Measurements from ENCODE around the gene MT1A. TPM values are rescaled to one million over a fixed set of nuclear protein-coding genes. Genes with fewer than 3 reads are reported as not detected.
"Not testable (repeated sequence)": the region's sequence is repeated elsewhere in the genome, so short reads cannot be mapped to it uniquely, and the experiment has no call there.

The MT1A gene
- total RNA-seq, 2 donors from 2014 or later, result 6.3 to 22.4 TPM

DNA sequence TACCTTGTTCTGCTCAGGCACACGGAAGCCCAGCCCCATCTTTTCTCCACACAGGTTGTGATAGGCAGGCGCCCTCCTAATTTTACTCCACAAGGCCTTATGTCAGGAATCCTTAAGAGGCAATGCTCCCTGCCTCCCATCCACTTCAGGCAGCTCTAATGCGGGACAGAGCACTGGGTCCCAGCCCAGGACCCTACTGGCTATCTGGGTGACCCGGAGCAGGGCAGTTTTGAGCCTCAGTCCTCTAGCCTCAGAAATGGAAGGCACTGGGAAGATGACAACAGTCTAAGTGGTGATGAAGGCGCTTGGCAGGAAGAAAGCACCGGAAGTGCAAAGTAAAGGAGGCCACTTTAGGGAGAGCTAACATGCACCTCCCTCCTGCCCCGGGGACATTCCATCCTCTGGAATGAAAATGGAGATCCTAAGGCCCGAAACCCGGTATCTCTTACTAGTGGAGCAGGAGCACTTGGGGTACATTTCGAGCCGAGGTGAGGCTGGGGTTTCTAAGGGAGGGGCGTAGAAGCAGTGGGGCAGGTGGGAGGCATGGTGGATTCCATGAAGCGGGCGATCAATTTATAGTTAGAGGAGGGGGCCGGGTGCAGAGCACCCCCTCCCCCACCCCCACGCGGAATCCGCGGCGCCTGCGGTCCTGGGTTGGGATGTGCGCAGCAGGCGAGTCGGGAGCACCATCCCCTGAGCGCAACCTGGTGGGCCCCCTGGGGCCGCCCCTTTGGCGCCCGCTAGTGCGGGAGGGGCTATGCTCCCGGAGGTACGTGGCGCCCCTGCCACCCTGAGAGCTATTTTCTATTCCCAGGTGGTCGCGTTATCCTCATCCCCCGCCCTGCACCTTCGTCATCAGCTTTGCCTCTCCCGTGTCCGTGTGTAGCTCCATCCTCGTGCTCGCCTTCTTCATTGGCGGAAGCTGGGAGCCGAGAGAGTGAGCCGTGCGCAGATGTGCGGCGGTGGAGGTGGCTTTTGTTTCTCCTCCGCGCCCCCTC, 24.2 kb downstream of the MT1A start:
- H3K36me3 Mint-ChIP-seq, result no peaks in the 10 kb centered on the region
- H3K4me1 Mint-ChIP-seq (ENCODE audit: low read depth in 2 of 2), result peaks cover 11 to 20% of the 10 kb centered on the region in 2 donors
- DNase-seq (ENCODE audit: low spot score), result no peak
- H3K27ac Mint-ChIP-seq, result no peak overlapping the region
- peak overlapping the region; percentile 62 for H3K4me3 Mint-ChIP-seq
- H3K27me3 Mint-ChIP-seq, result peaks cover 27 to 42% of the 10 kb centered on the region in 2 donors
- no peaks in the 10 kb centered on the region for H3K9me3 Mint-ChIP-seq
- ATAC-seq, result peak in 1 of 2 donors; percentile 41

DNA sequence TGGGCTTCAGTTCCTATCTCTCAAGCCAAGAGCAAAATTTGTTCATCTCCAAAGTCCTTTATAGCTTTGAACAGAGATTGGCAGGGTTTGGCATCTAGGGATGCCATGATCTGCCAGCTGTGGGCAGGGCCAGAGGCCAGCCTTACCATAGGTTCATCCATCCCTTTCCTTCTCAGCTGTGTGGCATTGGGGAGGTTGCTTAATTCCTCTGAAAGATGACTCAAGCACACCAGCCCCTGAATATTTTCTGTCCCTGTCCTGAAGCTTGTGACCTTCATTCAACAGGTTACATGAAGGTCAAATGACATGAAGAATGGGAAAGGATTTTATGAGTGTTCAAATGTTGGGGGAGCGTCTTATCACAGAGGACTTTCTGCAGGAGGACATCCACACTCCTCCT, 26.0 kb downstream of the MT1A start:
- H3K36me3 Mint-ChIP-seq, result no peaks in the 10 kb centered on the region
- H3K4me1 Mint-ChIP-seq (ENCODE audit: low read depth in 2 of 2), result peaks cover 12 to 23% of the 10 kb centered on the region in 2 donors
- no peaks in the 10 kb centered on the region for H3K9me3 Mint-ChIP-seq
- H3K27ac Mint-ChIP-seq, result no peak overlapping the region
- DNase-seq (ENCODE audit: low spot score) (no peak), ATAC-seq (no peak)
- H3K27me3 Mint-ChIP-seq, result peaks cover 39 to 59% of the 10 kb centered on the region in 2 donors
- H3K4me3 Mint-ChIP-seq, result no peak overlapping the region

DNA sequence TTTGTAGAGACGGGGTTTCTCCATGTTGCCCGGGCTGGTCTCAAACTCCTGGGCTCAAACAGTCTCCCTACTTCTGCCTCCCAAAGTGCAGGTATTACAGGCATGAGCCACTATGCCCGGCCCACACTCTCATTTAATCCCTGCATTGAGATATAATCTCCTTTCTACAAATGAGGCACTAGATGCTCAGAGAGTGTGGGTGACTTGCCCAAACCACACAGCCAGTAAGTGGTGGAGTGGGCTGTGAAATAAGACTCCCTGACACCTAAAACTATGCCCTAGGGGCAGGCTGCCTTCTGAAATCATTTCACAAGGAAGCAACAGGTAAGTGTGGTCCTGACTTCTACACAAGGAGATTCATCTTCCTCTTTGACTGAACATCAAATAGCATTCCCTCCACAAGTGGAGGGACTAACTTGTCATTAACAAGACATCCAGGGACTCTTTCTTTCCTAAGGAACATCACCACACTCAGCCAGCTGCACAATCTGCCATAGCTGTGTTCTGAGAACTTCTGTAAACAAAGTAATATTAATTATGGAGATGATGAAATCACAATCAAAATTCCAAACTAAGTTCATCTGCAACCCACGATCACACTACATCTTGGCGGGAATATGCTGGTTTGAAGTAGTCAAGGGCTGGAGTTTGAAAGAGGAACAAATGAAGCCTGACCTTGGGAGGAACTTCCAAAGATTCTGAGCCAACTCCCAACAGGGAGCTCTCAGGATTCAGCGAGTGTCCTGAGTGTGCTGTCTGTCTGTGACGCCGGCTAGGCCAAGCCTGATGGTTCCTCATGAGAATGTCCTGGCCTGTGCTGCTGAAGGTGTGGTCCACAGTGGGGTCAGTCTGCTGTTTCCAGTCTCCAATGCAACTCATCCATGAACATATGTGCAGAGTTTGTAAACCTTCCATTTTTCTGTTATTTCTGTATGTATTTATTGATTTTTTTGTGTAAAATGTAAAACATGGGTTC, 27.1 kb downstream of the MT1A start:
- not testable (repeated sequence) for H3K9me3 Mint-ChIP-seq; H3K36me3 Mint-ChIP-seq; H3K27ac Mint-ChIP-seq; ATAC-seq; H3K4me3 Mint-ChIP-seq; DNase-seq (ENCODE audit: low spot score)
- H3K4me1 Mint-ChIP-seq (ENCODE audit: low read depth in 2 of 2), result peaks cover 12 to 26% of the 10 kb centered on the region in 2 donors
- peaks cover 43 to 60% of the 10 kb centered on the region in 2 donors for H3K27me3 Mint-ChIP-seq

DNA sequence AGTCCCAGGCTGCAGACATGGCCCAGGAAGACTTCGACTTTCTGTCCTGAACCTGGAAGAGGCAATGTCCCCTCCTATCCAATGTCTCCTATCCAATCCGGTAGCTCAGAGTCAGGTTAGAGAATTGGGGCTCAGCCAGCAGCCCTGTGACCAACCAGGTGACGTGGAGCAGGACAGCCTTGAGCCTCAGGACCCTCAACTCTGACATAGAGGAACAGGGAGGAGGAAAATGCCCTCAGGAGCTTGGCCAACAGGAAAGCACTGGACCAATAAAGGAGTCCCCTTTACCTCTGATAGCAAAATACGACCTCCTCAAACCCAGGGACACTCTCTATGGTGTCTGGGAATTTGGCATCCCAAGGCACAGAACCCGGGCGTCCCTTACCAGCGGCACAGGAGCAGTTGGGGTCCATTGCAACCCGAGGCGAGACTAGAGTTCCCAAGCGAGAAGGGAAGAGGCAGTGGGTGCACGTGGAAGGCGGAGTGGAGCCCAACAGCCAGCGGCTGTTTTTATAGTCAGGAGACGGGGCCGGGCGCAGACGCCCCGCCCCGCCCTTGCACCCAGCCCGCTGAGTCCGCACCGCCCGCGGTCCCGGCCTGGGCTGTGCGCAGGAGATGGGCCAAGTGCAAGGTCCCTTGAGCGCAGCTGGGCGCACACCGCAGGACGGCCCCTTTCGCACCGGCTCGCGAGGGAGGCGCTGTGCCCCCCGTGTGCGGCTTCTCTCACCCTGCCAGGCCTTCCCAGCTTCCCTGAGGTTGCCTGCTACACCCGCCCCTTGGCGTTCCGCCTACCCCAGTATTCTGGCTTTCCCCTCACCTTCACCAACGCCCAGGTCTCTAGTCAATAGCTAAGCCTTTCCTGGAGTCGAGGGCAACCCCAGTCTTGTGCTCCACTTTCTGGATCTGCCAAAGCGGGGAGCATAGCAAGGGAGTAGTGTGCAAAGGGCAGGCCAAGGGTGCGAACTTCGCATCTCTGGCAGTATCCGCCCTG, 29.4 kb downstream of the MT1A start, which contains the start of gene MT1G:
Gene MT1G, minus strand, starts transcription at position 485 of the 991 bp plus-strand sequence. Its CDS starts 72 bp downstream, at position 413.
- peak within 1 kb of the TSS; percentile 15 for H3K4me3 Mint-ChIP-seq
- H3K27ac Mint-ChIP-seq, result no peak within 1 kb of the TSS
- peaks cover 46 to 60% of the 10 kb centered on the region in 2 donors for H3K27me3 Mint-ChIP-seq
- ATAC-seq (peak; percentile 77 to 89), DNase-seq (ENCODE audit: low spot score) (no peak)
- H3K9me3 Mint-ChIP-seq, result no peaks in the 10 kb centered on the region
- peaks cover 12 to 20% of the 10 kb centered on the region in 2 donors for H3K4me1 Mint-ChIP-seq (ENCODE audit: low read depth in 2 of 2)
- no peaks in the 10 kb centered on the region for H3K36me3 Mint-ChIP-seq

DNA sequence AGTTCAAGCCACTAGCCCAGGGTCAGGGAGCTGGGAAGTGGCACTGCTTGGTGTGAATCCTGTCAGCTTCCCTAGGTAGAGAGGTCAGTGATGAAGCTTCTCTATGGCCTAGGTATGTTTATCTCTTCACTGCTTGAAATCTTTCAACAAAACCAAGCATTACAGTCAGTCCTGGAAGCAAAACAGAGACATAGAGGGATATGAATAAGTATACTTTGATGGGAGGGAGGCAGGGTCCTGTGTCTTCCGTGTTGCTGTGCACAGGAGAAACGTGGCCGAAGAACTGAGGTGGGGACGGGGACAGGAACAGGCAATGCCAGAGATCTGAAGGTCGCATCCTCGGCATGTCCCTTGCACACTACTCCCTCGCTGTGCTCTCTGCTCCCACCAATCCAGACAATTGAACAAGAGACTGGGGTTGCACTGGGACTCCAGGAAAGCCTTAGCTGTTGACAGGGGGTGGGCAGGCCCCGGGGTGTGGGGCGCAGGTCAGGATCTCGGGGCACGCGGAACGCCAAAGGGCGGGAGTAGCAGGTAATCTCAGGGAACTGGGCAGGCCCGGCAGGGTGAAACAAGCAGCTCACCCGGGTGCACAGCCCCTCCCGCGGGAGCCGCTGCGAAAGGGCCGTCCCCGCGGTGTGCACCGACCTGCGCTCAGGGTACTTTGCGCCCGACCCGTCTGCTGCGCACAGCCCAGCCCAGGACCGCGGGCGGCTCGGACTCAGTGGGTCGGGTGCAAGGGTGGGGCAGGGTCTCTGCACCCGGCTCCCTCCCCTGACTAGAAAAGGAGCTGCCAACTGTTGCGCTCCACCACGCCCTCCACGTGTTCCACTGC, 30.8 kb downstream of the MT1A start, which contains the start of gene MT1H:
Gene MT1H, plus strand, starts transcription at position 810 of the 835 bp plus-strand sequence. CDS start 71 bp downstream, outside the sequence.
- DNase-seq (ENCODE audit: low spot score) (no peak), ATAC-seq (peak in 1 of 2 donors; percentile 30)
- Mint-ChIP-seq H3K9me3 (no peaks in the 10 kb centered on the region), H3K27me3 (peaks cover 45 to 59% of the 10 kb centered on the region in 2 donors), H3K27ac (no peak within 1 kb of the TSS), H3K4me1 (ENCODE audit: low read depth in 2 of 2) (peaks cover 6 to 19% of the 10 kb centered on the region in 2 donors), H3K4me3 (peak within 1 kb of the TSS; percentile 15), H3K36me3 (no peaks in the 10 kb centered on the region)

DNA sequence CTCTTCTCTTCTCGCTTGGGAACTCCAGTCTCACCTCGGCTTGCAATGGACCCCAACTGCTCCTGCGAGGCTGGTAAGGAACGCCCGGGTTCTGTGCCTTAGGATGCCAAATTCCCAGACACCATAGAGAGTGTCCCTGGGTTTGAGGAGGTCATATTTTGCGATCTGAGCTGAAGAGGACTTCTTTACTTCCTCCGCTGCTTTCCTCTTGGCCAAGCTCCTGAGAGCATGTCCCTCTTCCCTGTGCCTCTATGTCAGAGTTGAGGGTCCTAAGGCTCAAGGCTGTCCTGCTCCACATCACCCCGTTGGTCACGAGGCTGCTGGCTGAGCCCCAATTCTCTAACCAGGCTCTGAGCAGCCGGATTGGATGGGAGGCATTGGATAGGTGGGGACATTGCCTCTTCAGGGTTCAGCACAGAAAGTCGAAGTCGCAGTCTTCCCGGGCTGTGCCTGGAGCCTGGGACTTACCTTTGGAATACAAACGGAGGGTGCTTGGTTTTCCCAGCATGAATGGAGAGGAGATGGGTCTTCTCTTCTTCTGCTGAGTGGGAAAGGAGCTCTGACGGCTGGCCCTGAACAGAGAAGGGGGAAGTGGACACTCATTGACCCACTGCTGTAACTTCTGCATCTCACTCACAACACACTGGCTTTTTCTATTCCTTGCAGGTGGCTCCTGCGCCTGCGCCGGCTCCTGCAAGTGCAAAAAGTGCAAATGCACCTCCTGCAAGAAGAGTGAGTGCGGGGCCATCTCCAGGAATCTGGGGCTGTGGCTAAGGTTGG, 31.6 kb downstream of the MT1A start:
- Mint-ChIP-seq H3K4me1 (ENCODE audit: low read depth in 2 of 2) (peaks cover 8 to 22% of the 10 kb centered on the region in 2 donors), H3K27ac (no peak overlapping the region), H3K27me3 (peaks cover 45 to 56% of the 10 kb centered on the region in 2 donors), H3K4me3 (no peak overlapping the region), H3K9me3 (no peaks in the 10 kb centered on the region), H3K36me3 (no peaks in the 10 kb centered on the region)
- DNase-seq (ENCODE audit: low spot score) (no peak), ATAC-seq (no peak)

DNA sequence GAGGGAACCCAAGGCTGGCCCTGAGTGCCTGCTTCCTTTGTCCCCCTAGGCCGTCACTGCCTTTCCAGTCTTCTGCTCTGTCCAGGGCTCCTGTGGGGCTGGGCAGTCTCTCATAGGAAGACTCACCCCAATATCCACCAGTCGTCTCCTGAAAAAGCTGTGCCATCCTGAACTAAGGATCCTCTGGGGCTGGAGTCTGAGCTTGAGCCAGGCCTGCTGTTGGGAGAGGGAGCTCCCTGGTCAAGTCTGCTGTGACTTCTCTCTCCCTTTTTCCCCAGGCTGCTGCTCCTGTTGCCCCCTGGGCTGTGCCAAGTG, 32.1 kb downstream of the MT1A start:
- ATAC-seq, result no peak
- Mint-ChIP-seq H3K27me3 (peaks cover 45 to 61% of the 10 kb centered on the region in 2 donors), H3K4me3 (no peak overlapping the region), H3K36me3 (no peaks in the 10 kb centered on the region), H3K27ac (no peak overlapping the region), H3K4me1 (ENCODE audit: low read depth in 2 of 2) (peaks cover 14 to 28% of the 10 kb centered on the region in 2 donors), H3K9me3 (no peaks in the 10 kb centered on the region)
- DNase-seq (ENCODE audit: low spot score), result no peak

DNA sequence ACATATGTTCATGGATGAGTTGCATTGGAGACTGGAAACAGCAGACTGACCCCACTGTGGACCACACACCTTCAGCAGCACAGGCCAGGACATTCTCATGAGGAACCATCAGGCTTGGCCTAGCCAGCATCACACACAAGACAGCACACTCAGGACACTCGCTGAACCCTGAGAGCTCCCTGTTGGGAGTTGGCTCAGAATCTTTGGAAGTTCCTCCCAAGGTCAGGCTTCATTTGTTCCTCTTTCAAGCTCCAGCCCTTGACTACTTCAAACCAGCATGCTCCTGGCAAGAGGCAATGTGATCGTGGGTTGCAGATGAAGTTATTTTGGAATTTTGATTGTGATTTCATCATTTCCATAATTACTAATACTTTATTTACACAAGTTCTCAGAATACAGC, 33.2 kb downstream of the MT1A start:
- Mint-ChIP-seq H3K27me3 (peaks cover 44 to 63% of the 10 kb centered on the region in 2 donors), H3K4me1 (ENCODE audit: low read depth in 2 of 2) (peaks cover 23 to 31% of the 10 kb centered on the region in 2 donors)
- H3K27ac Mint-ChIP-seq; ATAC-seq; H3K9me3 Mint-ChIP-seq; H3K36me3 Mint-ChIP-seq; H3K4me3 Mint-ChIP-seq; DNase-seq (ENCODE audit: low spot score): not testable (repeated sequence)

DNA sequence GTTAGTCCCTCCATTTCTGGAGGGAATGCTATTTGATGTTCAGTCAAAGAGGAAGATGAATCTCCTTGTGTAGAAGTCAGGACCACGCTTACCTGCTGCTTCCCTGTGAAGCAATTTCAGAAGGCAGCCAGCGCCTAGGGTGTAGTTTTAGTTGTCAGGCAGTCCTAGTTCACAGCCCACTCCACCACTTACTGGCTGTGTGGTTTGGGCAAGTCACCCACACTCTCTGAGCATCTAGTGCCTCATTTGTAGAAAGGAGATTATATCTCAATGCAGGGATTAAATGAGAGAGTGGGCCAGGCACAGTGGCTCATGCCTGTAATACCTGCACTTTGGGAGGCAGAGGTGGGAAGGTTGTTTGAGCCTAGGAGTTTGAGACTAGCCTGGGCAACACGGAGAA, 33.7 kb downstream of the MT1A start:
- peaks cover 44 to 63% of the 10 kb centered on the region in 2 donors for H3K27me3 Mint-ChIP-seq
- DNase-seq (ENCODE audit: low spot score); ATAC-seq; H3K9me3 Mint-ChIP-seq; H3K36me3 Mint-ChIP-seq; H3K4me3 Mint-ChIP-seq; H3K27ac Mint-ChIP-seq: not testable (repeated sequence)
- H3K4me1 Mint-ChIP-seq (ENCODE audit: low read depth in 2 of 2), result peaks cover 23 to 31% of the 10 kb centered on the region in 2 donors

DNA sequence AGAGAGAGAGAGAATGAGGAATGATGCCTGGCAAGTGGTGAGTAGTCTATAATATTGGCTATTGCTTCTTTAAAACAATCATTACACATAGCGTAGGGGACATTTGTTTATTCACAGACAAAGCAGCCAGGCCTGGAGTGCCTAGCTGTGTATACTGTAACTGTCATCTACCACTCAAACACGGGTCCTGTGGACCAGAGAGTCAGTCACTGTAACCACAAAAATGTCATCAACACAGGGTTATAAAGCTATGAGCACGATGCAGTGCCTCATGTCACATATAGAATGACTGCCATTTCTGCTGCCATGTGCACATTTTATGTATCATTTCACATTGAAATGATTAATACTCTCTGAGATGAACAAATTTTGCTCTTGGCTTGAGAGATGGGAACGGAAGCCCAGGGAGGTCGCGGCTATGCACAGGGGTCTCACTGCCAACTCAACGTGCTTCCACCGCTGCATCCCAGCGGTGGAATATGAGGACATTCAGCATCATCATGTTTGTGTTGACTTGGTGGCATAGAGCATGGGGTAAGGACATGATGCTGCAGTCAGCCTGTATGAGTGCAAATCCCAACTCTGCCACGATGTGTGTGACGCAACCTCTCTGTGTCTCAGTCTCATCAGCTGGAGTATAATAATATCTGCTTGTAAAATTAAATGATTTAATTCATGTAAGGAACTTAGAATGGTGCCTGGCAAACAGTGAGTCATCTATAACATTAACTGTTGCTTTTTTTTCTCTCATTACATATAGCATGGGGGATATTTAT, 34.5 kb downstream of the MT1A start:
- H3K27me3 Mint-ChIP-seq, result peaks cover 40 to 55% of the 10 kb centered on the region in 2 donors
- ATAC-seq (no peak), DNase-seq (ENCODE audit: low spot score) (no peak)
- H3K4me1 Mint-ChIP-seq (ENCODE audit: low read depth in 2 of 2), result peaks cover 23 to 28% of the 10 kb centered on the region in 2 donors
- H3K36me3 Mint-ChIP-seq, result no peaks in the 10 kb centered on the region
- no peaks in the 10 kb centered on the region for H3K9me3 Mint-ChIP-seq
- no peak overlapping the region for H3K27ac Mint-ChIP-seq
- no peak overlapping the region for H3K4me3 Mint-ChIP-seq

DNA sequence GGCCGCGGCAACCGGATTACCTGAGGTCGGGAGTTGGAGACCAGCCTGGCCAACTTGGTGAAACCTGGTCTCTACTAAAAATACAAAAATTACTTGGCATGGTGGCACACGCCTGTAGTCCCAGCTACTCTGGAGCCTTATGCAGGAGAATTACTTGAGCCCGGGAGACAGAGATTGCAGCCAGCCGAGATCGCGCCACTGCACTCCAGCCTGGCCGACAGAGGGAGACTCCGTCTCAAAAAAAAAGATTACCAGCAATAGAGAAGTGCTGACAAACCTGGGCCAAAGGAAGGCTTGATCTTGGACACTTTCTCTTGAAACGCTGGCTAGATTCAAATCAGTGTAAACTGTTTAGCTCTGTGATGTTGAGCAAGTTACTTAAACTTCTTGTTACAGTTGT, 35.5 kb downstream of the MT1A start:
- peak overlapping the region in 1 of 2 donors; percentile 25 for H3K27ac Mint-ChIP-seq
- ATAC-seq (no peak), DNase-seq (ENCODE audit: low spot score) (no peak)
- peaks cover 17 to 20% of the 10 kb centered on the region in 2 donors for H3K4me1 Mint-ChIP-seq (ENCODE audit: low read depth in 2 of 2)
- H3K36me3 Mint-ChIP-seq, result no peaks in the 10 kb centered on the region
- H3K4me3 Mint-ChIP-seq, result no peak overlapping the region
- no peaks in the 10 kb centered on the region for H3K9me3 Mint-ChIP-seq
- H3K27me3 Mint-ChIP-seq, result peaks cover 32 to 46% of the 10 kb centered on the region in 2 donors

Measured in natural killer cell treated with Interleukin-12 subunit alpha and Interleukin-12 subunit beta and Interleukin-15 and Interleukin-18, amount 100 ng/mL, for 72 hours (primary cell).